ENCODE measurements around the gene MGAT3. TPM values are rescaled to one million over a fixed set of nuclear protein-coding genes. Genes with fewer than 3 reads are reported as not detected.

MGAT3 gene
- total RNA-seq, 2 experiments from 2014 or later, result 0.90 to 1.9 TPM

- Mint-ChIP-seq H3K36me3 (ENCODE audit: low read depth) (no peaks in the 10 kb centered on the region), H3K27me3 (no peaks in the 10 kb centered on the region), H3K27ac (no peak overlapping the region), H3K4me3 (no peak overlapping the region), H3K9me3 (no peaks in the 10 kb centered on the region), H3K4me1 (ENCODE audit: low read depth) (peaks cover 3% of the 10 kb centered on the region)
- CTCF ChIA-PET, result interaction anchor here (0.7 to 17.7 kb wide), 29 partner anchors 9 to 725 kb away, joined by 3 to 323 read pairs (median 4); partner anchors contain the start of genes ATF4, RPS19BP1 and TAB1
- peak; percentile 80 for DNase-seq
- POLR2A ChIA-PET, result interaction anchor here (0.9 to 3.0 kb wide), 6 partner anchors 14 to 34 kb away, joined by 3 to 14 read pairs (median 11); partner anchors contain the start of gene ATF4
- peak; percentile 82 for TF ChIP-seq CTCF (IDR thresholded peaks at IDR 0.05)
- peak; percentile 78 for ATAC-seq
- intact Hi-C loops (cut with micrococcal nuclease), result loop anchor here (5.0 kb wide), 1 partner anchor 36 kb away; the partner anchor contains the start of gene RPS19BP1
Measured at GRCh38 chr22:39496131-39496838, 39.5 kb downstream of the MGAT3 start.

- no peak overlapping the region for H3K27ac Mint-ChIP-seq
- peaks cover 3% of the 10 kb centered on the region for H3K4me1 Mint-ChIP-seq (ENCODE audit: low read depth)
- ChIA-PET CTCF (interaction anchor here (0.8 to 17.7 kb wide), 11 partner anchors 11 to 438 kb away, joined by 3 to 323 read pairs (median 11); partner anchors contain the start of genes ATF4 and RPS19BP1), POLR2A (interaction anchor here (0.9 to 3.0 kb wide), 6 partner anchors 13 to 180 kb away, joined by 3 to 14 read pairs (median 9); partner anchors contain the start of gene ATF4)
- no peak for DNase-seq
- H3K9me3 Mint-ChIP-seq, result no peaks in the 10 kb centered on the region
- H3K27me3 Mint-ChIP-seq, result no peaks in the 10 kb centered on the region
- H3K36me3 Mint-ChIP-seq (ENCODE audit: low read depth), result peaks cover 2% of the 10 kb centered on the region
- TF ChIP-seq CTCF (IDR thresholded peaks at IDR 0.05), result no peak
- H3K4me3 Mint-ChIP-seq, result no peak overlapping the region
- intact Hi-C loops (cut with micrococcal nuclease), result loop anchor here (5.0 kb wide), 1 partner anchor 35 kb away; the partner anchor contains the start of gene RPS19BP1
- no peak for ATAC-seq
Measured at GRCh38 chr22:39497429-39497828, 40.6 kb downstream of the MGAT3 start.

- no peak overlapping the region for H3K4me3 Mint-ChIP-seq
- ChIA-PET POLR2A (interaction anchor here (1.8 to 3.0 kb wide), 3 partner anchors 12 to 25 kb away, joined by 4 to 14 read pairs (median 7); partner anchors contain the start of gene ATF4), CTCF (interaction anchor here (0.8 to 17.7 kb wide), 6 partner anchors 10 to 155 kb away, joined by 3 to 323 read pairs (median 5); partner anchors contain the start of gene RPS19BP1)
- intact Hi-C loops (cut with micrococcal nuclease), result loop anchor here (5.0 kb wide), 1 partner anchor 34 kb away; the partner anchor contains the start of gene RPS19BP1
- no peak for ATAC-seq
- no peak for TF ChIP-seq CTCF (IDR thresholded peaks at IDR 0.05)
- peaks cover 5% of the 10 kb centered on the region for H3K4me1 Mint-ChIP-seq (ENCODE audit: low read depth)
- H3K27ac Mint-ChIP-seq, result no peak overlapping the region
- no peak for DNase-seq
- H3K36me3 Mint-ChIP-seq (ENCODE audit: low read depth), result peaks cover 8% of the 10 kb centered on the region
- no peaks in the 10 kb centered on the region for H3K27me3 Mint-ChIP-seq
- no peaks in the 10 kb centered on the region for H3K9me3 Mint-ChIP-seq
Measured at GRCh38 chr22:39498368-39498767, 41.6 kb downstream of the MGAT3 start.

- Mint-ChIP-seq H3K27me3 (no peaks in the 10 kb centered on the region), H3K4me1 (ENCODE audit: low read depth) (peaks cover 10% of the 10 kb centered on the region), H3K36me3 (ENCODE audit: low read depth) (peaks cover 12% of the 10 kb centered on the region), H3K9me3 (no peaks in the 10 kb centered on the region), H3K4me3 (no peak overlapping the region), H3K27ac (no peak overlapping the region)
- ChIA-PET CTCF (interaction anchor here (0.8 to 17.7 kb wide), 4 partner anchors 16 to 155 kb away, joined by 3 to 323 read pairs (median 5); partner anchors contain the start of gene RPS19BP1), POLR2A (interaction anchor here (2.2 to 3.0 kb wide), 2 partner anchors 21 to 25 kb away, joined by 7 to 14 read pairs; partner anchors contain the start of gene ATF4)
- ATAC-seq (no peak), DNase-seq (no peak)
- no peak for TF ChIP-seq CTCF (IDR thresholded peaks at IDR 0.05)
- intact Hi-C loops (cut with micrococcal nuclease), result loop anchor here (5.0 kb wide), 1 partner anchor 33 kb away; the partner anchor contains the start of gene RPS19BP1
Measured at GRCh38 chr22:39498802-39499201, 42.0 kb downstream of the MGAT3 start.

All from activated CD8-positive, alpha-beta T cell treated with anti-CD3 and anti-CD28 coated beads for 36 hours (primary cell).